ENCODE results near the gene KLF2. TPM values are rescaled to one million over a fixed set of nuclear protein-coding genes. Genes with fewer than 3 reads are reported as not detected.

The KLF2 gene
- total RNA-seq, 2 donors from 2014 or later = 12.9 to 18.7 TPM

DNA sequence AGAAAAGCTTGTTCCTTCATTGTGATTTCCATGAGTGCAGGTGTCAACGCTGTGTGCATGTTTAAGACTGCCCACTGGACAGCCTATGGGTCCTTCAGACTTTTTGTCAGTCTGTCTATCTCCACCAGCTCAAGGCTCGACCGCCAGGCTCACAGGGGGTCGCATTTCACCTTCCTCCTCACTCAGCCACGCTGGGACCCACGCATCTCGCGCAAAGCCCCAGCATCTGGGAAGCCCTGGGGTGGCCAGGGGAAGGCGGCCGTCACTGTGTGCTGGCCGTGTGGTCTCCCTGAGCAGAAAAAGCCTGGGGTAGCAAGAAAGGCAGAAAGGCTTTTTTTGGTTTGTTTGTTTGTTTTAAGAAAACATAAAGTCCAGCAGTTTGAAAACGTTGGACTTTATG, 48.5 kb downstream of the KLF2 start:
- Histone ChIP-seq H3K36me3 (no peaks in the 10 kb centered on the region), H3K4me1 (peaks cover 15% of the 10 kb centered on the region), H3K27ac (peak overlapping the region; percentile 71)

DNA sequence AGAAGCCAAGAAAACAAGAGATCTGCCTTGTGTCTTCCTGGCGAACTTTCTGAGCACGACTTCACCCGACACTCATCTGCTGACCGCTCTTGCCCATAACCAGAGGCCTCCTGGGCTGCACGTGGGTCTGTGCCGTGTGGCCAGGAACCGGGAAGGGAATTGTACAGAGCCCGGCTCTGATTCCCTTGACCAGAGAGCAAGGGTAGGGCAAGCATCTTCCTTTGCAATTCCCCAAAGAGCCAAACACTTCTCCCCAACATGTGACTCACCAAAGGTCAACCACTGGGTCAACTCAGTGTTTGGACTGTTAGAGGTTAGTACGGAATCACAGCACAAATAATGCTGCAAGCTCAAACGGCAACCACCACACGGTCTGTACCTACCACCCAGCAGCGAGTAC, 48.9 kb downstream of the KLF2 start:
- peaks cover 15% of the 10 kb centered on the region for H3K4me1 ChIP-seq
- intact Hi-C loops (cut with DNase I) = no loop called here
- H3K27ac ChIP-seq = no peak overlapping the region

More for the DNA sequence above, 48.5 kb downstream of the KLF2 start:
- Histone ChIP-seq H3K9me3 (no peaks in the 10 kb centered on the region), H3K27me3 (no peaks in the 10 kb centered on the region), H3K4me3 (no peak overlapping the region), H3K9ac (ENCODE audit: low read depth in 2 of 2, low read length in 2 of 2) (peak overlapping the region in 1 of 2 donors; percentile 40)
- intact Hi-C loops (cut with DNase I) = no loop called here
- TF ChIP-seq, protein P1, sequence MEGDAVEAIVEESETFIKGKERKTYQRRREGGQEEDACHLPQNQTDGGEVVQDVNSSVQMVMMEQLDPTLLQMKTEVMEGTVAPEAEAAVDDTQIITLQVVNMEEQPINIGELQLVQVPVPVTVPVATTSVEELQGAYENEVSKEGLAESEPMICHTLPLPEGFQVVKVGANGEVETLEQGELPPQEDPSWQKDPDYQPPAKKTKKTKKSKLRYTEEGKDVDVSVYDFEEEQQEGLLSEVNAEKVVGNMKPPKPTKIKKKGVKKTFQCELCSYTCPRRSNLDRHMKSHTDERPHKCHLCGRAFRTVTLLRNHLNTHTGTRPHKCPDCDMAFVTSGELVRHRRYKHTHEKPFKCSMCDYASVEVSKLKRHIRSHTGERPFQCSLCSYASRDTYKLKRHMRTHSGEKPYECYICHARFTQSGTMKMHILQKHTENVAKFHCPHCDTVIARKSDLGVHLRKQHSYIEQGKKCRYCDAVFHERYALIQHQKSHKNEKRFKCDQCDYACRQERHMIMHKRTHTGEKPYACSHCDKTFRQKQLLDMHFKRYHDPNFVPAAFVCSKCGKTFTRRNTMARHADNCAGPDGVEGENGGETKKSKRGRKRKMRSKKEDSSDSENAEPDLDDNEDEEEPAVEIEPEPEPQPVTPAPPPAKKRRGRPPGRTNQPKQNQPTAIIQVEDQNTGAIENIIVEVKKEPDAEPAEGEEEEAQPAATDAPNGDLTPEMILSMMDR (IDR thresholded peaks at IDR 0.05) = no peak
- no peak for DNase-seq

GRCh38 chr19:16373989-16374388, 49.4 kb downstream of the KLF2 start:
- no peaks in the 10 kb centered on the region for H3K36me3 ChIP-seq

More for the DNA sequence above, 48.9 kb downstream of the KLF2 start:
- TF ChIP-seq, protein P1 (IDR thresholded peaks at IDR 0.05) = no peak
- Histone ChIP-seq H3K27me3 (no peaks in the 10 kb centered on the region), H3K9me3 (no peaks in the 10 kb centered on the region), H3K4me3 (no peak overlapping the region), H3K9ac (ENCODE audit: low read depth in 2 of 2, low read length in 2 of 2) (peak overlapping the region in 1 of 2 donors; percentile 45), H3K36me3 (no peaks in the 10 kb centered on the region)
- DNase-seq = no peak

GRCh38 chr19:16374436-16374835, 49.8 kb downstream of the KLF2 start:
- TF ChIP-seq, protein P1 (IDR thresholded peaks at IDR 0.05) = no peak
- H3K4me3 ChIP-seq = no peak overlapping the region
- no peak for DNase-seq
- H3K4me1 ChIP-seq = peaks cover 15% of the 10 kb centered on the region
- H3K27ac ChIP-seq = no peak overlapping the region
- no peaks in the 10 kb centered on the region for H3K9me3 ChIP-seq
- intact Hi-C loops (cut with DNase I) = no loop called here
- H3K27me3 ChIP-seq = no peaks in the 10 kb centered on the region
- H3K36me3 ChIP-seq = no peaks in the 10 kb centered on the region
- no peak overlapping the region for H3K9ac ChIP-seq (ENCODE audit: low read depth in 2 of 2, low read length in 2 of 2)

More at GRCh38 chr19:16373989-16374388, 49.4 kb downstream of the KLF2 start:
- intact Hi-C loops (cut with DNase I) = no loop called here
- TF ChIP-seq, protein P1 (IDR thresholded peaks at IDR 0.05) = no peak
- Histone ChIP-seq H3K4me1 (peaks cover 15% of the 10 kb centered on the region), H3K4me3 (no peak overlapping the region), H3K9ac (ENCODE audit: low read depth in 2 of 2, low read length in 2 of 2) (peak overlapping the region in 1 of 2 donors; percentile 45), H3K27ac (no peak overlapping the region), H3K27me3 (no peaks in the 10 kb centered on the region), H3K9me3 (no peaks in the 10 kb centered on the region)
- no peak for DNase-seq

GRCh38 chr19:16375157-16375935, 50.7 kb downstream of the KLF2 start:
- Histone ChIP-seq H3K4me1 (peaks cover 15% of the 10 kb centered on the region), H3K36me3 (no peaks in the 10 kb centered on the region), H3K27ac (no peak overlapping the region), H3K27me3 (no peaks in the 10 kb centered on the region), H3K9ac (ENCODE audit: low read depth in 2 of 2, low read length in 2 of 2) (no peak overlapping the region), H3K4me3 (no peak overlapping the region), H3K9me3 (no peaks in the 10 kb centered on the region)
- DNase-seq = no peak
- TF ChIP-seq, protein P1 (IDR thresholded peaks at IDR 0.05) = no peak
- intact Hi-C loops (cut with DNase I) = no loop called here
